GM18870 (cell line): Measurements from ENCODE around the gene GUK1.

Experiments
- ATAC-seq: cut with Tn5 transposase; IDR thresholded peaks from one replicate; pipeline ENCODE4 v1.9.1; 2021; ENCODE audit warnings: moderate library complexity; ENCODE audit not compliant: unreplicated experiment

Gene GUK1

DNA sequence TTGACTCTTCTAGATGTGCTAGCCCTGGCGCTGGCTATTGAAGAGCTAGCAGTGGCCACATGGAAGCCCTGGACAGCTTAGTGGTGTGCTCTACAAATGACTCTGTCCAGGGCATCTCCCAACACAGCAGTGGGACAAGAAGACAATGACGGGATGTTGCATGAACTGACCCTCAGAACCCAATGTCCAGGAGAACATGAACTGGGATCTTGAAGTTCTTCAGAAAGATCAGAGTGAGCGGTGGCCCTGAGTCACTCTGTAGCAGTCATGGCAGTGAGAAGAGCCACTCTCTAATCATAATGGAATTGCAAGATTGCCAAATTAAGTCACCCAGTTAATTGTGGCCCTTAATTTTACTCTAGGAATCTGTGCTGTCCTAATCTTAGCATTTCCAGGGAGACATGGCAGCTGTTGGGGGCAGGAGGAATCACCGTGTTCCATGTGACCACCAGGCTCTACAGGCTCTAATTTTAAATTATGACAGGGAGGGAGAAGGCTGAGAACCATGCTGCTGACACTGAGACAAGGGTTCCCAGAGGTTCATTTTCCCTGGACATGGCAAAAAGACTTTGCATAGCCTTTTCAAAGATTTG lies 57.6 kb downstream of the GUK1 start:
- ATAC-seq, result no peak
